Panc1 (cell line): ENCODE measurements around the gene SKA1. TPM values are rescaled to one million over a fixed set of nuclear protein-coding genes. Genes with fewer than 3 reads are reported as not detected.

ENCODE experiments used
- ATAC-seq: fragments of 200-7000 bp; cut with Tn5 transposase; 2 replicates; pipeline ENCODE4 v1.9.1; 2020; ENCODE audit warnings: mild to moderate bottlenecking, moderate library complexity
- Bru-seq: library from RNA; stranded (reverse); fragments of 400-500 nt; gene quantifications from one replicate; lab custom pipeline; 2021; lab: Mats Ljungman, UMichigan
- BruChase-seq, 2 experiments: library from RNA; stranded (reverse); fragments of 400-500 nt; gene quantifications; one replicate each; lab custom pipeline; 2021; lab: Mats Ljungman, UMichigan
- BruUV-seq: library from RNA; stranded (reverse); fragments of 400-500 nt; replicated peaks from 2 replicates; lab custom pipeline; 2021; lab: Mats Ljungman, UMichigan
- CTCF ChIA-PET: fragments of 300-600 bp; sonication (Branson Sonifier 250); formaldehyde crosslinking; loops from one replicate; lab custom pipeline; 2022; ENCODE audit warnings: antibody characterized with exemption; lab: Charles Lee
- POLR2A ChIA-PET: fragments of 300-600 bp; sonication (Branson Sonifier 250); formaldehyde crosslinking; loops from one replicate; lab custom pipeline; 2022; ENCODE audit warnings: antibody characterized with exemption; lab: Charles Lee
- DNase-seq: peaks from one replicate; pipeline ENCODE4 v3.0.0-alpha.2; 2010; ENCODE audit warnings: low read depth, low spot score
- H3K27ac ChIP-seq: 2 replicates; pipeline ENCODE4 v1.5.1; 2011; ENCODE audit warnings: mild to moderate bottlenecking, low read length, inconsistent platforms
- H3K27me3 ChIP-seq: fragments of 200-500 bp; sonication (Bioruptor generic); 2 replicates; pipeline ENCODE4 v1.6.0; 2014; ENCODE audit warnings: low read length, inconsistent platforms; ENCODE audit not compliant: control insufficient read depth, insufficient read depth
- H3K36me3 ChIP-seq: fragments of 200-500 bp; sonication (Bioruptor generic); 2 replicates; pipeline ENCODE4 v1.5.1; 2014; ENCODE audit warnings: inconsistent platforms, mild to moderate bottlenecking, low read length, moderate library complexity; ENCODE audit not compliant: control insufficient read depth, insufficient read depth
- H3K4me1 ChIP-seq: 2 replicates; pipeline ENCODE4 v1.5.1; 2011; ENCODE audit warnings: inconsistent platforms, mild to moderate bottlenecking, low read length, moderate library complexity; ENCODE audit not compliant: control insufficient read depth, insufficient read depth
- H3K4me3 ChIP-seq, 2 experiments: 2 replicates each; pipeline ENCODE4 v1.5.1; 2011 to 2012; ENCODE audit warnings: low read depth in 2 of 2, low read length in 2 of 2, mild to moderate bottlenecking in 2 of 2, inconsistent platforms in 1 of 2, moderate library complexity in 1 of 2
- H3K9me3 ChIP-seq: fragments of 200-500 bp; sonication (Bioruptor generic); 2 replicates; pipeline ENCODE4 v1.5.1; 2014; ENCODE audit warnings: low read depth, mild to moderate bottlenecking, inconsistent platforms, low read length, moderate library complexity; ENCODE audit not compliant: control insufficient read depth, insufficient read depth
- CTCF ChIP-seq: fragments of 450-650 bp; IDR thresholded peaks from 2 replicates; pipeline ENCODE4 v1.5.1; 2017; ENCODE audit warnings: mild to moderate bottlenecking
- POLR2AphosphoS5 ChIP-seq: IDR thresholded peaks from 2 replicates; pipeline ENCODE4 v1.6.1; 2012; ENCODE audit warnings: mild to moderate bottlenecking, low read depth, low read length, moderate library complexity
- REST ChIP-seq, 2 experiments: IDR thresholded peaks; 2 replicates each; pipeline ENCODE4 v1.6.1; 2011 to 2012; ENCODE audit warnings: low read depth in 2 of 2, control low read depth in 1 of 2, low read length in 1 of 2, mild to moderate bottlenecking in 1 of 2, moderate library complexity in 1 of 2; ENCODE audit not compliant: insufficient read depth in 1 of 2
- SIN3A ChIP-seq: IDR thresholded peaks from 2 replicates; pipeline ENCODE4 v1.6.1; 2012; ENCODE audit warnings: low read depth, mild to moderate bottlenecking, low read length, moderate library complexity, borderline replicate concordance; ENCODE audit not compliant: insufficient read depth
- TCF7L2 ChIP-seq: IDR thresholded peaks from 2 replicates; pipeline ENCODE4 v1.6.1; 2011; ENCODE audit warnings: mild to moderate bottlenecking, low read depth, low read length, inconsistent platforms
- in situ Hi-C: cut with HindIII; loops from 2 replicates; pipeline ENCODE4 v1.10.0; 2016; ENCODE audit warnings: low sequenced_read_pairs, low pct_unique_long_range_greater_than_20kb
- intact Hi-C: fragments of 100-400 bp; cut with micrococcal nuclease; formaldehyde crosslinking; loops from one replicate; pipeline ENCODE4 v1.10.0; 2022; ENCODE audit not compliant: unreplicated experiment
- long read RNA-seq: library from polyadenylated mRNA; unstranded; transcript quantifications from one replicate; pipeline ENCODE4 v2.0.0, GENCODE V29; 2021; ENCODE audit not compliant: unreplicated experiment
- polyA plus RNA-seq: library from polyadenylated mRNA; unstranded; fragments of >200 nt; gene quantifications from one replicate; pipeline ENCODE4 v1.2.1, GENCODE V29; 2012; ENCODE audit warnings: missing spikeins; ENCODE audit not compliant: insufficient read length
- total RNA-seq: library from RNA; stranded (reverse); gene quantifications from one replicate; pipeline ENCODE4 v1.2.1, GENCODE V29; 2021; ENCODE audit not compliant: unreplicated experiment

The SKA1 gene
- 22.1 TPM for total RNA-seq
- polyA plus RNA-seq, result 4.5 TPM
- percentile 76 among the genes with signal in this experiment for Bru-seq, nascent RNA
- BruChase-seq, experiment 1, labeled RNA remaining after a 2-hour chase, result percentile 79 among the genes with signal in this experiment
- percentile 87 among the genes with signal in this experiment for BruChase-seq, experiment 2, labeled RNA remaining after a 6-hour chase
- long read RNA-seq, transcript SKA1-202 (7 exons, 979 nt), result major isoform, 23 of 71 reads
- long read RNA-seq, transcript SKA1-201 (7 exons, 2,905 nt), result minor isoform, 14 of 71 reads
- long read RNA-seq, partial matches to known transcripts, result 2 of 71 reads
- long read RNA-seq, other reads (novel, unspliced or antisense), result 31 of 71 reads

GRCh38 chr18:50374753-50375391 lies at the start of gene SKA1:
TSS of gene SKA1 (plus strand) at chr18:50375046. CDS start at chr18:50375831, 785 bp downstream.
- no peaks in the 10 kb centered on the region for H3K9me3 ChIP-seq
- H3K4me1 ChIP-seq, result no peaks in the 10 kb centered on the region; the same call in 1 of the 2 replicates
- H3K4me3 ChIP-seq, result peak within 1 kb of the TSS; percentile 78 to 85
- in situ Hi-C loops (no loop called here), intact Hi-C loops (no loop called here)
- DNase-seq (peak; percentile 52), ATAC-seq (peak; percentile 99)
- peaks cover 2% of the 10 kb centered on the region; the same call in 1 of the 2 replicates for H3K36me3 ChIP-seq
- H3K27me3 ChIP-seq, result no peaks in the 10 kb centered on the region
- ChIA-PET POLR2A (interaction anchor here (0.6 kb wide), 2 partner anchors 11 to 424 kb away, joined by 4 to 5 read pairs; no protein-coding TSS in a partner anchor), CTCF (interaction anchor here (0.6 kb wide), 1 partner anchor 326 kb away, joined by 4 read pairs; no protein-coding TSS in a partner anchor)
- BruUV-seq, result no TSS peak
- no peak for TF ChIP-seq REST (IDR thresholded peaks at IDR 0.05; ENCODE audit: insufficient read depth in 1 of 2, low read depth in 2 of 2, low read length in 1 of 2)
- peak; percentile 85 for TF ChIP-seq POLR2AphosphoS5
- TF ChIP-seq TCF7L2, result no peak
- no peak for TF ChIP-seq CTCF
- TF ChIP-seq SIN3A, result peak; percentile 98
- H3K27ac ChIP-seq, result peak within 1 kb of the TSS; percentile 93

- no peak for TF ChIP-seq REST (IDR thresholded peaks at IDR 0.05; ENCODE audit: insufficient read depth in 1 of 2, low read depth in 2 of 2, low read length in 1 of 2)
- TF ChIP-seq CTCF, result no peak
- TF ChIP-seq TCF7L2, result no peak
- no peak for TF ChIP-seq SIN3A
- no peak for TF ChIP-seq POLR2AphosphoS5
- intact Hi-C loops, result no loop called here
- Histone ChIP-seq H3K27me3 (no peaks in the 10 kb centered on the region), H3K4me3 (no peak overlapping the region), H3K36me3 (no peaks in the 10 kb centered on the region), H3K9me3 (no peaks in the 10 kb centered on the region), H3K4me1 (no peaks in the 10 kb centered on the region), H3K27ac (no peak overlapping the region)
- BruUV-seq, result no TSS peak
- in situ Hi-C loops, result no loop called here
- POLR2A ChIA-PET, result no interaction called here
- DNase-seq, result no peak
- no peak for ATAC-seq
- CTCF ChIA-PET, result no interaction called here
These were observed 46.9 kb upstream of the SKA1 start for GRCh38 chr18:50327983-50328382.
